ENCODE data around the gene ASB15. TPM values are rescaled to one million over a fixed set of nuclear protein-coding genes. Genes with fewer than 3 reads are reported as not detected.
A peak's percentile ranks its signal among the peaks of the same experiment; 100 is the strongest.

ASB15 gene
- total and polyA plus RNA-seq, 3 experiments from 2014 or later: 0.03 TPM; not detected in 2

DNA sequence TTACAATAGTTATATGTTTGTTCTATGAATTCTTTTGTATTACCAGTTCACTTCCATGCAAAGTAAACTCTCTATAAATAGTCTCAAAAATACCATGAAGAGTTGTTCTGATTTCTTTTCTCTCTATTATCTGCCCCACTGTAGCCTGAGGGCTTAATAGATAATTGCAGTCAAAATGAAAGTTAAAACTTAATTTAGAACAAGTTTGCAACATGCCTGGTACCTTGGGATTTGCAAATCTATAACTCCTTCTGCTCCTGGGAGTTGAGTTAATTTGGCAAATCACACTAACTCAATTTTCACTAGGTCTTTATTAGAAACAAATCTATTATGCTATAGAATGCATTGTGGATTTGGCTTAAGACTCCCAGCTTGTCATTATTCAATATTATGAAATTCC lies 22.2 kb upstream of the ASB15 start:
- ChIA-PET CTCF (no interaction called here), POLR2A (no interaction called here)
- H3K27me3 Mint-ChIP-seq: peaks cover 22 to 58% of the 10 kb centered on the region in 2 donors
- Histone ChIP-seq H3K27me3 (ENCODE audit: insufficient read depth, low read length, poor library complexity, severe bottlenecking) (peaks cover 16% of the 10 kb centered on the region), H3K4me1 (ENCODE audit: insufficient read depth, low read length) (no peaks in the 10 kb centered on the region), H3K36me3 (ENCODE audit: insufficient read depth, low read length) (no peaks in the 10 kb centered on the region), H3K4me3 (ENCODE audit: low read length) (no peak overlapping the region), H3K27ac (ENCODE audit: low read depth, low read length) (no peak overlapping the region), H3K9me3 (ENCODE audit: low read length) (no peaks in the 10 kb centered on the region)
- no peaks in the 10 kb centered on the region for H3K4me1 Mint-ChIP-seq
- peaks cover 0 to 3% (median 0%) of the 10 kb centered on the region in 3 donors for H3K36me3 Mint-ChIP-seq
- no peaks in the 10 kb centered on the region for H3K9me3 Mint-ChIP-seq
- no peak overlapping the region for H3K4me3 Mint-ChIP-seq
- no peak for DNase-seq
- H3K27ac Mint-ChIP-seq: no peak overlapping the region

DNA sequence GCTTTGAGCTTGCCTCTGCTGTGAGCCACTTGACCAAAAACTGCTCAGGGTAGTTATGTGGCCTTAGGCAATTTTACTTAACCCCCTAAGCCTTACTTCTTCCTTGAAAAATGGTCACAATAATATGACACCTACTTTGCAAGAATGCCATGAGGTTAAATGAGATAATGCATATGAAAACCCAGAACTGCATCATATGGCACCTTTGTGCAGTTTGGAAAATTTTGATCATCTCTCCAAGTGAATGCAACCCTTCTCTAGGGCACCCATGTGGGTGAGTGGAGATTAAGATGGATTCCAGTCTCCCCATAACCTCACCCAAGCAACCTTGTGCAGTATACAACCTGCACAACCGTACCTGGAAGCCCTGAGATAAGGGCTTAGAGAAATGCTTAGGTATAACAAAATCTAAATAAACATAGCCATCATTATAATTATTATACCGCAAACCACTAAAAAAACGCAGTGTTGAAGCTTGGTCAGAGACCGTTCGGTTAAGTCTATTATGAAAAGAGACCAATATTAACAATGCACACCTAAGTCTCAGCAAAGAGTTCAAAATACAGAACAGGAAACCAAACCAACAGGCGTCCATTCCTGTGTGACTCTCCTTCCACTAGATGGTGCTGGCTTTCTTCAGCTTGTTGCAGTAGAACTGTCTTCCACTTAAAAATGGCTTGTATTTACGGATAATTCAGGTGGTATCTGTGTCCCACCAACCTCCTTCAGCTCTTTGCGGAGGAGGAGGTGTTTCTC lies 21.0 kb upstream of the ASB15 start:
- peaks cover 22 to 55% of the 10 kb centered on the region in 2 donors for H3K27me3 Mint-ChIP-seq
- DNase-seq: peak in 1 of 5 donors; percentile 3
- Histone ChIP-seq H3K9me3 (ENCODE audit: low read length) (no peaks in the 10 kb centered on the region), H3K27ac (ENCODE audit: low read depth, low read length) (no peak overlapping the region), H3K27me3 (ENCODE audit: insufficient read depth, low read length, poor library complexity, severe bottlenecking) (peaks cover 16% of the 10 kb centered on the region), H3K36me3 (ENCODE audit: insufficient read depth, low read length) (no peaks in the 10 kb centered on the region), H3K4me3 (ENCODE audit: low read length) (no peak overlapping the region), H3K4me1 (ENCODE audit: insufficient read depth, low read length) (no peaks in the 10 kb centered on the region)
- peaks cover 0 to 3% (median 0%) of the 10 kb centered on the region in 3 donors for H3K36me3 Mint-ChIP-seq
- POLR2A ChIA-PET: no interaction called here
- CTCF ChIA-PET: no interaction called here
- H3K4me3 Mint-ChIP-seq: no peak overlapping the region
- no peak overlapping the region for H3K27ac Mint-ChIP-seq
- H3K9me3 Mint-ChIP-seq: no peaks in the 10 kb centered on the region
- H3K4me1 Mint-ChIP-seq: no peaks in the 10 kb centered on the region

DNA sequence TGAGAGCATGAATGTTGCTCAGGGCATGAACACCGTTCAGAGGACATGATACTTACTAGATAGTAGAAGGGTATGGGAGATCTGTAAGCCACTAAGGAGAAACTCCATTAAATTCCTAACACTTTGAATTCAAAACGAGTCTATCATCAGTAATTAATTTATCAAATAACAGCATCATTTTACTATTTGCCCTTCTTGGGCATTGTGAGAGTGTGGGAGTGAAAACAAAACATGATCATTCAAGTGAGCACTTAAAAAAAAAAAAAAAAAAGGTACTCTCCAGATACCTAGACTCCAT lies 20.5 kb upstream of the ASB15 start:
- H3K36me3 Mint-ChIP-seq: peaks cover 0 to 3% (median 0%) of the 10 kb centered on the region in 3 donors
- Histone ChIP-seq H3K4me1 (ENCODE audit: insufficient read depth, low read length) (no peaks in the 10 kb centered on the region), H3K27ac (ENCODE audit: low read depth, low read length) (no peak overlapping the region), H3K36me3 (ENCODE audit: insufficient read depth, low read length) (no peaks in the 10 kb centered on the region), H3K27me3 (ENCODE audit: insufficient read depth, low read length, poor library complexity, severe bottlenecking) (peaks cover 16% of the 10 kb centered on the region), H3K4me3 (ENCODE audit: low read length) (no peak overlapping the region), H3K9me3 (ENCODE audit: low read length) (no peaks in the 10 kb centered on the region)
- H3K27ac Mint-ChIP-seq: no peak overlapping the region
- peaks cover 22 to 55% of the 10 kb centered on the region in 2 donors for H3K27me3 Mint-ChIP-seq
- no peaks in the 10 kb centered on the region for H3K4me1 Mint-ChIP-seq
- DNase-seq: no peak
- POLR2A ChIA-PET: no interaction called here
- no peak overlapping the region for H3K4me3 Mint-ChIP-seq
- H3K9me3 Mint-ChIP-seq: no peaks in the 10 kb centered on the region
- CTCF ChIA-PET: no interaction called here

DNA sequence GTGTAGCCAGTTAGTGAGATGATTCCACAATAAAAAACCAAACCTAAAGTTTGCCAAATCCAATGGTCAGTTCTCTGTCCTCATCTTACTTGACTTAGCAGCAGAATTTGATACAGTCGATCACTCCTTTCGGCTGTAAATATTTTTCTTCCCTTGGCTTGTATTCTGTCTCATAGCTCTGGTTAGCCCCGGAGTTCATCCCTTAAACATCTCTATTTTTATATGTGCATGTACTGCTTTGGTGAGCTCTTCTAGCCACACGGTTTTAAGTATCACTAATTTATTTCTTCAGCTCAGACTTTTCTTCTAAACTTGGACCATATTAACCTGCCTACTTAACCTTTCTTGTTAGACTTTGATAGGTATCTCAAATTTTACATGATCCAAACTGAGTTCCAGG lies 17.8 kb upstream of the ASB15 start:
- H3K36me3 ChIP-seq (ENCODE audit: insufficient read depth, low read length): no peaks in the 10 kb centered on the region
- H3K4me1 Mint-ChIP-seq: no peaks in the 10 kb centered on the region
- H3K4me3 Mint-ChIP-seq: no peak overlapping the region

DNA sequence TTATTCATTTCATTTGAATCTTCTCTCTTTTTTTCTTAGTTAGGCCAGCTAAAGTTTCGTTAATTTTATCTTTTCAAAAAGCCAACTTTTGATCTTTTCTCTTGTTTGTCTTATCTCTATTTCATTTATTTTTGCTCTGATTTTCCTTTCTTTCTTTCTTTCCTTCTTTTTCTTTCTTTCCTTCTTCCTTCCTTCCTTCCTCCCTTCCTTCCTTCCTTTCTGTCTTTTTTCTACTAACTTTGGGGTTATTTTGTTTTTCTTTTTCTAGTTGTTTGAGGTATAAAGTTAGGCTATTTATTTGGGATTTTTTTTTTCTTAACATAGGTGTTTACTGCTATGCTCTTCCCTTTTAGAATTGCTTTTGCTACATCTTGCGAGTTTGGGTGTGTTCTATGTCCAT lies 13.2 kb upstream of the ASB15 start:
- POLR2A ChIA-PET: no interaction called here
- Histone ChIP-seq H3K4me3 (ENCODE audit: low read length) (no peak overlapping the region), H3K36me3 (ENCODE audit: insufficient read depth, low read length) (no peaks in the 10 kb centered on the region), H3K27me3 (ENCODE audit: insufficient read depth, low read length, poor library complexity, severe bottlenecking) (no peaks in the 10 kb centered on the region), H3K4me1 (ENCODE audit: insufficient read depth, low read length) (no peaks in the 10 kb centered on the region), H3K9me3 (ENCODE audit: low read length) (no peaks in the 10 kb centered on the region), H3K27ac (ENCODE audit: low read depth, low read length) (no peak overlapping the region)
- DNase-seq: no peak
- Mint-ChIP-seq H3K36me3 (no peaks in the 10 kb centered on the region), H3K27me3 (peaks cover 11 to 35% of the 10 kb centered on the region in 2 donors), H3K27ac (no peak overlapping the region), H3K4me1 (no peaks in the 10 kb centered on the region), H3K9me3 (no peaks in the 10 kb centered on the region), H3K4me3 (no peak overlapping the region)
- CTCF ChIA-PET: no interaction called here

More for the DNA sequence above, 17.8 kb upstream of the ASB15 start:
- POLR2A ChIA-PET: no interaction called here
- no peaks in the 10 kb centered on the region for H3K9me3 ChIP-seq (ENCODE audit: low read length)
- no peak for DNase-seq
- Mint-ChIP-seq H3K36me3 (peaks cover 0 to 3% (median 0%) of the 10 kb centered on the region in 3 donors), H3K9me3 (no peaks in the 10 kb centered on the region), H3K27me3 (peaks cover 11 to 32% of the 10 kb centered on the region in 2 donors), H3K27ac (no peak overlapping the region)
- CTCF ChIA-PET: no interaction called here
- H3K27me3 ChIP-seq (ENCODE audit: insufficient read depth, low read length, poor library complexity, severe bottlenecking): peaks cover 16% of the 10 kb centered on the region
- H3K4me1 ChIP-seq (ENCODE audit: insufficient read depth, low read length): no peaks in the 10 kb centered on the region
- H3K27ac ChIP-seq (ENCODE audit: low read depth, low read length): no peak overlapping the region
- no peak overlapping the region for H3K4me3 ChIP-seq (ENCODE audit: low read length)

DNA sequence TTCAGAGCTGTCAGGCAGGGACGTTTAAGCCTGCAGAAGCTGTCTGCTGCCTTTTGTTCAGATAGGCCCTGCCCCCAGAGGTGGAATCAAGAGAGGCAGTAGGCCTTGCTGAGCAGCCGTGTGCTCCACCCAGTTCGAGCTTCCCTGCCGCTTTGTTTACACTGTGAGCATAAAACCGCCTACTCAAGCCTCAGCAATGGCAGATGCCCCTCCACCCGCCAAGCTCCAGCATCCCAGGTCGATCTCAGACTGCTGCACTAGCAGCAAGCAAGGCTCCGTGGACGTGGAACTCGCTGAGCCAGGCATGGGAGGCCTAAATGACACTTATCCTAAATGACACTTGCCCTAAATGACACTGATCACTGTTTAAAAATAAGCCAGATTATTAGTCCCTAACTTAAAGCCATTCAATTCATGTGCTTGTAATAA lies 6.8 kb upstream of the ASB15 start:
- H3K27me3 ChIP-seq (ENCODE audit: insufficient read depth, low read length, poor library complexity, severe bottlenecking): no peaks in the 10 kb centered on the region
- Mint-ChIP-seq H3K27ac (no peak overlapping the region), H3K9me3 (peaks cover 0 to 2% (median 0%) of the 10 kb centered on the region in 5 donors), H3K27me3 (peaks cover 23 to 64% of the 10 kb centered on the region in 2 donors), H3K36me3 (peaks cover 0 to 6% (median 0%) of the 10 kb centered on the region in 3 donors), H3K4me1 (no peaks in the 10 kb centered on the region), H3K4me3 (no peak overlapping the region)
- H3K36me3 ChIP-seq (ENCODE audit: insufficient read depth, low read length): no peaks in the 10 kb centered on the region
- ChIA-PET CTCF (no interaction called here), POLR2A (no interaction called here)
- H3K27ac ChIP-seq (ENCODE audit: low read depth, low read length): no peak overlapping the region
- no peaks in the 10 kb centered on the region for H3K9me3 ChIP-seq (ENCODE audit: low read length)
- H3K4me1 ChIP-seq (ENCODE audit: insufficient read depth, low read length): no peaks in the 10 kb centered on the region
- H3K4me3 ChIP-seq (ENCODE audit: low read length): no peak overlapping the region
- DNase-seq: no peak

DNA sequence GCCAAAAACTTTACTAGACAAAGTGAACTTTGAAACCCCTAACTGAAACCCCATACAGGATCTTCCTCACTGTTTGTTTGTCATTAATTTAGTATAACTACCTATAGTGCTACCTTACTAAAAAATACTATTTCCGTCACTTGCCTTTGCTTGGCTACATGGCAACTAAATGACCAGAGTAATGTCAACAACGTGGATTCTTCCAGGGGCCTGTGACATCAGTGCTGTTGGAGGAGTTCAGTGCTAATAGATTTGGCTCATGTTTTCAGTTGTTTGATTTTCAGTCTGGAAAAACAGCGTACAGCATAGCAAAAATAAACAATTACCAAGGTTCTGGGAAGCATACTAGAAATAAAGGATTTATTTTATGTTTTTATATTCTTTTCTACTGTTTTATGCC lies 3.0 kb upstream of the ASB15 start:
- Histone ChIP-seq H3K9me3 (ENCODE audit: low read length) (no peaks in the 10 kb centered on the region), H3K27ac (ENCODE audit: low read depth, low read length) (no peak overlapping the region), H3K27me3 (ENCODE audit: insufficient read depth, low read length, poor library complexity, severe bottlenecking) (no peaks in the 10 kb centered on the region), H3K36me3 (ENCODE audit: insufficient read depth, low read length) (no peaks in the 10 kb centered on the region), H3K4me1 (ENCODE audit: insufficient read depth, low read length) (no peaks in the 10 kb centered on the region), H3K4me3 (ENCODE audit: low read length) (no peak overlapping the region)
- H3K27me3 Mint-ChIP-seq: peaks cover 13 to 44% of the 10 kb centered on the region in 2 donors
- DNase-seq: no peak
- no peak overlapping the region for H3K27ac Mint-ChIP-seq
- POLR2A ChIA-PET: no interaction called here
- H3K4me3 Mint-ChIP-seq: no peak overlapping the region
- CTCF ChIA-PET: no interaction called here
- H3K36me3 Mint-ChIP-seq: peaks cover 0 to 6% (median 0%) of the 10 kb centered on the region in 3 donors
- no peaks in the 10 kb centered on the region for H3K4me1 Mint-ChIP-seq
- H3K9me3 Mint-ChIP-seq: peaks cover 0 to 2% (median 0%) of the 10 kb centered on the region in 5 donors

DNA sequence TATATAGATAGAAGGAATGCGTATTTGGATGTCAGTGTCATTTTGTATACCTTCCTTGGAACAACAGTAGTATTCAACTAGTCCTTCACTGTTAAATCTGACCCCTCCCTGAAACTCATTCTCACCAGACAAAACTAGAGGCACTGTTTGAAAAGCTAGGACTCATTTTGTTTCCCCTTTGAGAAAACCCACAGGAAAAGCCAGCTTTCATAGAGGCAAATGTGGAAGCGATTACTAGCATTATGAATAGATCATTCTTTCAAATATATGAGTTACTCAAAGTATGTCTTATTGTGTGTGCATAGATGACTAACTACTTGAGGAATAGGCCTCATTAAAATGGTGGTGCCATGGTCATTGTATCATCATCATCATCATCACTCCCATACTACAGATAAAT lies 1.9 kb upstream of the ASB15 start:
- Histone ChIP-seq H3K4me3 (ENCODE audit: low read length) (no peak overlapping the region), H3K27ac (ENCODE audit: low read depth, low read length) (no peak overlapping the region), H3K27me3 (ENCODE audit: insufficient read depth, low read length, poor library complexity, severe bottlenecking) (no peaks in the 10 kb centered on the region), H3K9me3 (ENCODE audit: low read length) (no peaks in the 10 kb centered on the region), H3K4me1 (ENCODE audit: insufficient read depth, low read length) (no peaks in the 10 kb centered on the region), H3K36me3 (ENCODE audit: insufficient read depth, low read length) (no peaks in the 10 kb centered on the region)
- DNase-seq: no peak
- Mint-ChIP-seq H3K9me3 (peaks cover 0 to 2% (median 0%) of the 10 kb centered on the region in 5 donors), H3K4me3 (no peak overlapping the region), H3K27ac (no peak overlapping the region), H3K4me1 (no peaks in the 10 kb centered on the region), H3K27me3 (peaks cover 6 to 41% of the 10 kb centered on the region in 2 donors), H3K36me3 (peaks cover 0 to 6% (median 0%) of the 10 kb centered on the region in 3 donors)
- ChIA-PET CTCF (no interaction called here), POLR2A (no interaction called here)
